GM18517 (cell line): ENCODE results near the gene ARID3A.

ENCODE experiments used
- ATAC-seq: cut with Tn5 transposase; IDR thresholded peaks from one replicate; pipeline ENCODE4 v1.9.1; 2021; ENCODE audit warnings: mild to moderate bottlenecking, moderate library complexity; ENCODE audit not compliant: unreplicated experiment

Gene ARID3A

GRCh38 chr19:984165-984967 is 58.5 kb downstream of the ARID3A start, which contains the start of gene WDR18:
WDR18 (plus strand) TSS chr19:984345; CDS start chr19:984354, 9 bp downstream.
- ATAC-seq = peak; percentile 50

GRCh38 chr19:986083-986482 is 60.2 kb downstream of the ARID3A start:
- no peak for ATAC-seq

GRCh38 chr19:988081-988480 is 62.2 kb downstream of the ARID3A start:
- ATAC-seq = no peak

GRCh38 chr19:988510-988909 is 62.7 kb downstream of the ARID3A start:
- ATAC-seq = no peak

GRCh38 chr19:989381-990081 is 63.7 kb downstream of the ARID3A start:
- ATAC-seq = no peak

- no peak for ATAC-seq
Observed at GRCh38 chr19:990119-990571, 64.3 kb downstream of the ARID3A start.

GRCh38 chr19:990746-991145 is 64.9 kb downstream of the ARID3A start:
- no peak for ATAC-seq

- ATAC-seq = no peak
Observed at GRCh38 chr19:991174-991931, 65.5 kb downstream of the ARID3A start.

- ATAC-seq = no peak
Observed at GRCh38 chr19:991932-992669, 66.3 kb downstream of the ARID3A start.

- no peak for ATAC-seq
Observed at GRCh38 chr19:992670-993055, 66.8 kb downstream of the ARID3A start.

- no peak for ATAC-seq
Observed at GRCh38 chr19:993361-993830, 67.6 kb downstream of the ARID3A start.

- no peak for ATAC-seq
Observed at GRCh38 chr19:993831-994393, 68.1 kb downstream of the ARID3A start.

GRCh38 chr19:994516-994915 is 68.7 kb downstream of the ARID3A start:
- no peak for ATAC-seq

- ATAC-seq = no peak
Observed at GRCh38 chr19:995051-995827, 69.4 kb downstream of the ARID3A start.

- ATAC-seq = no peak
Observed at GRCh38 chr19:996051-996838, 70.4 kb downstream of the ARID3A start.

GRCh38 chr19:998064-998463 is 72.2 kb downstream of the ARID3A start:
- no peak for ATAC-seq

GRCh38 chr19:999379-999719 is 73.5 kb downstream of the ARID3A start:
- ATAC-seq = no peak

GRCh38 chr19:1000095-1000494 is 74.3 kb downstream of the ARID3A start, which contains the start of gene GRIN3B:
GRIN3B (plus strand) TSS chr19:1000419; CDS start chr19:1000438, 19 bp downstream.
- no peak for ATAC-seq
